ENCODE data around the gene GLIS2. TPM values are rescaled to one million over a fixed set of nuclear protein-coding genes. Genes with fewer than 3 reads are reported as not detected.

The GLIS2 gene
- total RNA-seq, 1 experiment from 2014 or later = 18.2 TPM

DNA sequence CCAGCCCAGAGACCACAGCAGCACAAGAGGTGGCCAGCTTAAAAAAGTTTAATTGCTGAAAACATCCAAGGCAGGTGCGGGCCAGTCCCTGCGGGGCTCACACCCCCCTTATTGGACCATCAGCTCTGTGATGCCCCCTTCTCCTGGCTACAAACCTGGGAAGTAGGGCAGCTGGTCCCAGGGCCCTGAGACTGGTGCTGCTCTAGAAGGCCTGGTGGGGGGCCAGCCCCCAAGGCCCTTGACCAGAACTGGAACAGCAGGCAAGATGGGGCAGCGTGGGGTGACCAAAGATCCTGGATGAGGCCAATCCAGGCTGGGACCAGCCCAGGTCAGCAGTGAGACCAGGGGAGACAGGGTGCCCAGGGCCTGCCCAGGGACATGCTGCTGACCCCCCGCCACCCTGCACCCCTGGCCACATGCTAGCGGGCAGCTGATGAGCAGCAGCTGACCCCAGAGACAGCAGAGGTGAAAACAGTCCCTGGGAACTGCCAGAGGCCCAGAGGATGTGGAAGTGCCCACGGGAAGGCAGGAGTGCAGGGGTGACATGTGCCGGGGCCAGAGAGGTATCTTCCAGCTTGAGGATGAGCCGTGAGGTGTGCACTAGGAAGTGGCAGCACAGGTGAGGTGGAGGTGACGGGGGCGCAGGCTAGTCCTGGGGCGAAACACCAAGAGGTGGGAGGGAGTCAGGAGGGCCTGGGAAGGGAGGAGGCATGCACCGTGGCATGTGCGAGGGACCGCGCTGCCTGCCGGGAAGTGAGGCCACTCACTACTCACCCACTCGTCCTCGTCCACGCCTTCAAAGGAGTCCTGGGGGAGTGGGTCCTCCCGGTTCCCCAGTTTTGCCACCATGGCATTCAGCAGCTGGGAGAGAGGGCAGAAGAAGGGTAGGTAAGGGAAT is 38.9 kb downstream of the GLIS2 start:
- DNase-seq (ENCODE audit: low read depth, low spot score) = no peak
- no peak for ATAC-seq
- Histone ChIP-seq H2AFZ (ENCODE audit: low read depth, low read length, poor library complexity, severe bottlenecking) (no peak overlapping the region), H3K4me2 (ENCODE audit: low read length) (no peak overlapping the region), H3K9ac (ENCODE audit: low read length) (no peak overlapping the region), H3K4me1 (ENCODE audit: control insufficient read depth in 1 of 2, insufficient read depth in 2 of 2, low read length in 2 of 2) (peaks cover 4 to 13% of the 10 kb centered on the region in 2 experiments), H3K36me3 (ENCODE audit: control insufficient read depth in 1 of 2, insufficient read depth in 2 of 2, low read length in 2 of 2) (peaks cover 0 to under 1% of the 10 kb centered on the region in 2 experiments; a peak in 2 of 4 replicates), H3K79me2 (ENCODE audit: insufficient read depth, low read length) (peaks cover 14% of the 10 kb centered on the region), H4K20me1 (ENCODE audit: insufficient read depth) (no peaks in the 10 kb centered on the region), H3K9me3 (ENCODE audit: control insufficient read depth in 1 of 2, insufficient read depth in 1 of 2, low read depth in 1 of 2, low read length in 2 of 2) (no peaks in the 10 kb centered on the region), H3K4me3 (replicated peaks in 1 of 2; ENCODE audit: low read depth in 1 of 2, low read length in 2 of 2) (no peak overlapping the region), H3K27ac (ENCODE audit: low read depth, low read length) (no peak overlapping the region), H3K9me2 (ENCODE audit: insufficient read depth) (no peaks in the 10 kb centered on the region), H3K27me3 (ENCODE audit: insufficient read depth, low read length) (no peaks in the 10 kb centered on the region)
- ChIA-PET RAD21 (ENCODE audit: low non-redundant PET in 1 of 2, low total read pairs in 2 of 2, uncharacterized antibody in 2 of 2, unreplicated experiment in 2 of 2) (no interaction called here), CTCF (no interaction called here), POLR2A (no interaction called here)
- BruUV-seq (replicated peaks) = no TSS peak
- intact Hi-C loops (cut with micrococcal nuclease) = no loop called here
- TF ChIP-seq ELF1 (IDR thresholded peaks at IDR 0.05; ENCODE audit: borderline replicate concordance, low read depth) = no peak
- TF ChIP-seq CBX3 (IDR thresholded peaks at IDR 0.05; ENCODE audit: low read depth) = no peak
- no peak for TF ChIP-seq SIN3A (IDR thresholded peaks at IDR 0.05; ENCODE audit: low read depth)
- TF ChIP-seq MAX (IDR thresholded peaks at IDR 0.05) = no peak
- no peak for TF ChIP-seq EGR1 (IDR thresholded peaks at IDR 0.05; ENCODE audit: low read depth)
- no peak for TF ChIP-seq EZH2 (IDR thresholded peaks at IDR 0.05)
- TF ChIP-seq RAD21 (IDR thresholded peaks at IDR 0.05; ENCODE audit: low read depth) = no peak
- no peak for TF ChIP-seq ZNF274 (IDR thresholded peaks at IDR 0.05; ENCODE audit: low read depth, low read length)
- TF ChIP-seq JUND (IDR thresholded peaks at IDR 0.05) = no peak
- no peak for TF ChIP-seq POLR2AphosphoS5 (IDR thresholded peaks at IDR 0.05; ENCODE audit: low read depth, low read length)
- no peak for TF ChIP-seq ZFX (IDR thresholded peaks at IDR 0.05)
- TF ChIP-seq, protein P1, sequence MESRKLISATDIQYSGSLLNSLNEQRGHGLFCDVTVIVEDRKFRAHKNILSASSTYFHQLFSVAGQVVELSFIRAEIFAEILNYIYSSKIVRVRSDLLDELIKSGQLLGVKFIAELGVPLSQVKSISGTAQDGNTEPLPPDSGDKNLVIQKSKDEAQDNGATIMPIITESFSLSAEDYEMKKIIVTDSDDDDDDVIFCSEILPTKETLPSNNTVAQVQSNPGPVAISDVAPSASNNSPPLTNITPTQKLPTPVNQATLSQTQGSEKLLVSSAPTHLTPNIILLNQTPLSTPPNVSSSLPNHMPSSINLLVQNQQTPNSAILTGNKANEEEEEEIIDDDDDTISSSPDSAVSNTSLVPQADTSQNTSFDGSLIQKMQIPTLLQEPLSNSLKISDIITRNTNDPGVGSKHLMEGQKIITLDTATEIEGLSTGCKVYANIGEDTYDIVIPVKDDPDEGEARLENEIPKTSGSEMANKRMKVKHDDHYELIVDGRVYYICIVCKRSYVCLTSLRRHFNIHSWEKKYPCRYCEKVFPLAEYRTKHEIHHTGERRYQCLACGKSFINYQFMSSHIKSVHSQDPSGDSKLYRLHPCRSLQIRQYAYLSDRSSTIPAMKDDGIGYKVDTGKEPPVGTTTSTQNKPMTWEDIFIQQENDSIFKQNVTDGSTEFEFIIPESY (IDR thresholded peaks at IDR 0.05; ENCODE audit: extremely low read depth, insufficient replicate concordance, low read length) = no peak
